GM12878 (cell line): Measurements from ENCODE around the gene E2F2. TPM values are rescaled to one million over a fixed set of nuclear protein-coding genes. Genes with fewer than 3 reads are reported as not detected.

Experiments
- SREBF1 ChIP-seq: IDR thresholded peaks from 2 replicates; pipeline ENCODE4 v1.6.1; 2012; ENCODE audit warnings: mild to moderate bottlenecking, low read length
- ZBTB11 ChIP-seq: fragments of 450-650 bp; formaldehyde crosslinking; IDR thresholded peaks from 2 replicates; pipeline ENCODE4 v1.5.0; 2022; ENCODE audit warnings: mild to moderate bottlenecking, missing genetic modification characterization
- polyA plus RNA-seq, 11 experiments: library from polyadenylated mRNA; depleted of rRNA in 4 of 11; unstranded in 6 of 11; stranded (reverse) in 5 of 11; fragments of >200 nt; fragmentation: Nextera tagmentation in 4 of 11; fragmentation: Illumina TruSeq in 1 of 11; extraction: Ambion mirVana in 4 of 11; extraction: Trizol in 1 of 11; gene quantifications; 1 replicate in 1 of 11; 2 replicates in 10 of 11; pipeline versions ENCODE4 v1.2.1 to v1.2.3, GENCODE V29; 2011 to 2016; ENCODE audit warnings: inconsistent platforms in 2 of 11, missing spikeins in 2 of 11, low read depth in 1 of 11
- total RNA-seq, 4 experiments: library from RNA; depleted of rRNA in 3 of 4; stranded (reverse); fragments of >200 nt in 3 of 4; fragmentation: Illumina TruSeq in 1 of 4; extraction: Trizol in 1 of 4; gene quantifications; 2 replicates each; pipeline versions ENCODE4 v1.2.1 to v1.2.3, GENCODE V29; 2013 to 2021
- TF ChIP-seq, protein P1 (sequence below): fragments of 450-650 bp; IDR thresholded peaks from 2 replicates; pipeline ENCODE4 v1.6.1; 2018; ENCODE audit warnings: mild to moderate bottlenecking, low read depth, moderate library complexity; ENCODE audit not compliant: partially characterized antibody
- TF ChIP-seq, protein P2 (sequence below): fragments of 150-350 bp; IDR thresholded peaks from 2 replicates; pipeline ENCODE4 v1.6.1; 2014; ENCODE audit warnings: mild to moderate bottlenecking, low read depth, low read length

E2F2 gene
- total and polyA plus RNA-seq, 10 of the 15 experiments (the other 5 are each of a cell fraction or from before 2014, with no cell fraction given): 3.8 to 27.2 (median 14.6) TPM

GRCh38 chr1:23489842-23490241, 41.2 kb downstream of the E2F2 start (continued):
- TF ChIP-seq, protein P1, sequence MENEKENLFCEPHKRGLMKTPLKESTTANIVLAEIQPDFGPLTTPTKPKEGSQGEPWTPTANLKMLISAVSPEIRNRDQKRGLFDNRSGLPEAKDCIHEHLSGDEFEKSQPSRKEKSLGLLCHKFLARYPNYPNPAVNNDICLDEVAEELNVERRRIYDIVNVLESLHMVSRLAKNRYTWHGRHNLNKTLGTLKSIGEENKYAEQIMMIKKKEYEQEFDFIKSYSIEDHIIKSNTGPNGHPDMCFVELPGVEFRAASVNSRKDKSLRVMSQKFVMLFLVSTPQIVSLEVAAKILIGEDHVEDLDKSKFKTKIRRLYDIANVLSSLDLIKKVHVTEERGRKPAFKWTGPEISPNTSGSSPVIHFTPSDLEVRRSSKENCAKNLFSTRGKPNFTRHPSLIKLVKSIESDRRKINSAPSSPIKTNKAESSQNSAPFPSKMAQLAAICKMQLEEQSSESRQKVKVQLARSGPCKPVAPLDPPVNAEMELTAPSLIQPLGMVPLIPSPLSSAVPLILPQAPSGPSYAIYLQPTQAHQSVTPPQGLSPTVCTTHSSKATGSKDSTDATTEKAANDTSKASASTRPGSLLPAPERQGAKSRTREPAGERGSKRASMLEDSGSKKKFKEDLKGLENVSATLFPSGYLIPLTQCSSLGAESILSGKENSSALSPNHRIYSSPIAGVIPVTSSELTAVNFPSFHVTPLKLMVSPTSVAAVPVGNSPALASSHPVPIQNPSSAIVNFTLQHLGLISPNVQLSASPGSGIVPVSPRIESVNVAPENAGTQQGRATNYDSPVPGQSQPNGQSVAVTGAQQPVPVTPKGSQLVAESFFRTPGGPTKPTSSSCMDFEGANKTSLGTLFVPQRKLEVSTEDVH: no peak
- TF ChIP-seq SREBF1 (no peak), ZBTB11 (CRISPR knock-in tag) (no peak)
- TF ChIP-seq, protein P2, sequence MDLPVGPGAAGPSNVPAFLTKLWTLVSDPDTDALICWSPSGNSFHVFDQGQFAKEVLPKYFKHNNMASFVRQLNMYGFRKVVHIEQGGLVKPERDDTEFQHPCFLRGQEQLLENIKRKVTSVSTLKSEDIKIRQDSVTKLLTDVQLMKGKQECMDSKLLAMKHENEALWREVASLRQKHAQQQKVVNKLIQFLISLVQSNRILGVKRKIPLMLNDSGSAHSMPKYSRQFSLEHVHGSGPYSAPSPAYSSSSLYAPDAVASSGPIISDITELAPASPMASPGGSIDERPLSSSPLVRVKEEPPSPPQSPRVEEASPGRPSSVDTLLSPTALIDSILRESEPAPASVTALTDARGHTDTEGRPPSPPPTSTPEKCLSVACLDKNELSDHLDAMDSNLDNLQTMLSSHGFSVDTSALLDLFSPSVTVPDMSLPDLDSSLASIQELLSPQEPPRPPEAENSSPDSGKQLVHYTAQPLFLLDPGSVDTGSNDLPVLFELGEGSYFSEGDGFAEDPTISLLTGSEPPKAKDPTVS: no peak
